Hematopoietic multipotent progenitor cell (in vitro differentiated cells): Measurements from ENCODE around the gene SLC37A1. TPM values are rescaled to one million over a fixed set of nuclear protein-coding genes. Genes with fewer than 3 reads are reported as not detected.
"Not testable (repeated sequence)": the region's sequence is repeated elsewhere in the genome, so short reads cannot be mapped to it uniquely, and the experiment has no call there.

ENCODE experiments used
- DNase-seq, 3 donors: peaks; one replicate each; pipeline ENCODE4 v3.0.0-alpha.2; 2011 to 2015; ENCODE audit warnings: low read depth in 2 of 3, low spot score in 2 of 3
- total RNA-seq: library from RNA; depleted of rRNA; stranded (reverse); fragments of >200 nt; gene quantifications from one replicate; pipeline ENCODE4 v1.2.3, GENCODE V29; 2012

The SLC37A1 gene
- total RNA-seq, 1 donor: 50.9 TPM

GRCh38 chr21:42609811-42610210 lies 96.2 kb downstream of the SLC37A1 start:
- no peak for DNase-seq

- no peak for DNase-seq
Measured at GRCh38 chr21:42611852-42612251, 98.2 kb downstream of the SLC37A1 start.

GRCh38 chr21:42612390-42612789 lies 98.7 kb downstream of the SLC37A1 start:
- no peak for DNase-seq

GRCh38 chr21:42613756-42614155 lies 100.1 kb downstream of the SLC37A1 start:
- DNase-seq: no peak

GRCh38 chr21:42614396-42614795 lies 100.7 kb downstream of the SLC37A1 start:
- peak in 1 of 3 donors; percentile 28 for DNase-seq

GRCh38 chr21:42614811-42615351 lies 101.2 kb downstream of the SLC37A1 start:
- peak; percentile 43 to 75 (median 68) for DNase-seq

- not testable (repeated sequence) for DNase-seq
Measured at GRCh38 chr21:42615377-42615776, 101.7 kb downstream of the SLC37A1 start.

GRCh38 chr21:42615924-42616323 lies 102.3 kb downstream of the SLC37A1 start:
- DNase-seq: no peak

GRCh38 chr21:42616446-42616845 lies 102.8 kb downstream of the SLC37A1 start:
- DNase-seq: peak in 1 of 3 donors; percentile 63

- no peak for DNase-seq
Measured at GRCh38 chr21:42616941-42617340, 103.3 kb downstream of the SLC37A1 start.

GRCh38 chr21:42617486-42617885 lies 103.8 kb downstream of the SLC37A1 start:
- no peak for DNase-seq

- no peak for DNase-seq
Measured at GRCh38 chr21:42618707-42619102, 105.1 kb downstream of the SLC37A1 start.

- no peak for DNase-seq
Measured at GRCh38 chr21:42619166-42619565, 105.5 kb downstream of the SLC37A1 start.

GRCh38 chr21:42619841-42620240 lies 106.2 kb downstream of the SLC37A1 start:
- no peak for DNase-seq

GRCh38 chr21:42621166-42621818 lies 107.6 kb downstream of the SLC37A1 start:
- DNase-seq: no peak

- no peak for DNase-seq
Measured at GRCh38 chr21:42621819-42622177, 108.1 kb downstream of the SLC37A1 start.

- DNase-seq: no peak
Measured at GRCh38 chr21:42622284-42622683, 108.6 kb downstream of the SLC37A1 start.

GRCh38 chr21:42623694-42624093 lies 110.0 kb downstream of the SLC37A1 start:
- DNase-seq: no peak

- DNase-seq: no peak
Measured at GRCh38 chr21:42624095-42624790, 110.6 kb downstream of the SLC37A1 start.

GRCh38 chr21:42624936-42625335 lies 111.3 kb downstream of the SLC37A1 start:
- DNase-seq: no peak

GRCh38 chr21:42626171-42626570 lies 112.5 kb downstream of the SLC37A1 start:
- DNase-seq: no peak
